OCI-LY3 (cell line): ENCODE results near the gene CPT1B.

Source experiments
- EZH2phosphoT487 ChIP-seq: fragments of 200-600 bp; shearing (Covaris generic); IDR thresholded peaks from 2 replicates; pipeline ENCODE4 v1.6.1; 2018; ENCODE audit warnings: antibody characterized with exemption, mixed run types, low read depth
- TF ChIP-seq, protein P1 (sequence below): fragments of 200-600, 300-600 bp; sonication (generic); IDR thresholded peaks from 2 replicates; pipeline ENCODE4 v1.5.1; 2014; ENCODE audit warnings: antibody characterized with exemption, low read length, low read depth

DNA sequence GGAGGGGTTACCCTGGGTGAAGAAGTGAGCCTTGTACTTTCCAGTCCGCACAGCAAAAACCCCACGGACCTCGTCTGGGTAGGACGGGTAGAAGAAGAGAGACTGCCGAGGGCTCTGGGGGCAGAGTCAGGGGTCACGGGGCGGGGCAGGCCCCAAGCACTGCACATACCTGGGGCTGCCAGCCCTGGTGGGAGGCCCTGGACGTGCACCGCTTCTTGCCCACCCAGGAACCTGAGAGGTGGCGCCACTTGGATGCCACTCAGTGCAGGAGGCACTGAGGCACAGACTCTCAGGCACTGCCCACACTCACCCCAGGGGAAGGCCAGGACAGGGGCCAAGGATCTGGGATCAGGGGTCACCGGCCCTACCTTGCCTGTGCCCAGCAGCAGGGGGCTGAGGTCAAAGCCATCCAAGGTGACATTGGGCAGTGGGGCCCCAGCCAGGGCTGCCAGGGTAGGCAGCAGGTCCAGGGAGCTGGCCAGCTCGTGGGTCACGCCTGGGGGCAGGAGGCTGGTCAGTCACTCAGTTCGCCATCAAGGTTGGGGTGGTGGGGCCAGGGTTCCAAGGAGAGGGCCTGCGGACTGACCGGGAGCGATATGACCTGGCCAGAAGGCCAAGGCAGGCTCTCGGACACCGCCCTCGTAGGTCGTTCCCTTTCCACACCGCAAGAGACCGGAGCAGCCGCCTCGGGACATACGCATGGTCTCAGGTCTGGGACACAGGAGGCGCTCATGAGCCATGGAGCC lies 47.5 kb upstream of the CPT1B start:
- TF ChIP-seq, protein P1, sequence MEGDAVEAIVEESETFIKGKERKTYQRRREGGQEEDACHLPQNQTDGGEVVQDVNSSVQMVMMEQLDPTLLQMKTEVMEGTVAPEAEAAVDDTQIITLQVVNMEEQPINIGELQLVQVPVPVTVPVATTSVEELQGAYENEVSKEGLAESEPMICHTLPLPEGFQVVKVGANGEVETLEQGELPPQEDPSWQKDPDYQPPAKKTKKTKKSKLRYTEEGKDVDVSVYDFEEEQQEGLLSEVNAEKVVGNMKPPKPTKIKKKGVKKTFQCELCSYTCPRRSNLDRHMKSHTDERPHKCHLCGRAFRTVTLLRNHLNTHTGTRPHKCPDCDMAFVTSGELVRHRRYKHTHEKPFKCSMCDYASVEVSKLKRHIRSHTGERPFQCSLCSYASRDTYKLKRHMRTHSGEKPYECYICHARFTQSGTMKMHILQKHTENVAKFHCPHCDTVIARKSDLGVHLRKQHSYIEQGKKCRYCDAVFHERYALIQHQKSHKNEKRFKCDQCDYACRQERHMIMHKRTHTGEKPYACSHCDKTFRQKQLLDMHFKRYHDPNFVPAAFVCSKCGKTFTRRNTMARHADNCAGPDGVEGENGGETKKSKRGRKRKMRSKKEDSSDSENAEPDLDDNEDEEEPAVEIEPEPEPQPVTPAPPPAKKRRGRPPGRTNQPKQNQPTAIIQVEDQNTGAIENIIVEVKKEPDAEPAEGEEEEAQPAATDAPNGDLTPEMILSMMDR: no peak
- no peak for TF ChIP-seq EZH2phosphoT487
